Medulla oblongata (tissue), 1 donor: Measurements from ENCODE around the gene AGBL3.
A peak's percentile ranks its signal among the peaks of the same experiment; 100 is the strongest.

ENCODE experiments used
- DNase-seq: peaks from one replicate; pipeline ENCODE4 v3.0.0-alpha.2; 2015; ENCODE audit errors: extremely low spot score

Gene AGBL3

DNA sequence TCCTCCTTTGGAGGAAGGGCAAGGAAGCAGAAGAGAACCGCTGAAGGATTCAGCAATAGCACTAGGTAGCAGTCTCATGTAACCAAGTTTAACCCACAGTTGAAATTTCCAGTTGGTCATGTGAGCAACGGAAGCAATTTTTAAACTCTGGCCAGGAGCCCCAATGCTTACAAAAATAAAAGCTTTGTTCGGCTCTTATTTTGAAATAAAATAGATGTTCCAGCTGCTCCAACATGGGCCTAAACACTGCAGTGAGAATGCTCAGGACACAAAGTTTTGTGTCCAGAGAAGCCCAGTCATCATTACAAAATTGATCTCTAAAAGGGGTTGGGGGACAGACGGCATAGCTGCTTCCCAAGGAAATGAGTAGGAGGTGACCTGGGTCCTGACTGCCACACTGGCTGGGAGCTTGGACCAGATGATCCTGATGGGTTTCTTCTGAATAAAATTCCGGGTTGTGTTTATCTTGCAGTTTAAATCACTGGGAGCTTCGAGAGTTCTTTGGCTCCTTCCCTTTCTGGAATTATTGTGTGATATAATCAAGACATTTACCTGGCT lies 161.1 kb downstream of the AGBL3 start:
- peak; percentile 61 for DNase-seq

DNA sequence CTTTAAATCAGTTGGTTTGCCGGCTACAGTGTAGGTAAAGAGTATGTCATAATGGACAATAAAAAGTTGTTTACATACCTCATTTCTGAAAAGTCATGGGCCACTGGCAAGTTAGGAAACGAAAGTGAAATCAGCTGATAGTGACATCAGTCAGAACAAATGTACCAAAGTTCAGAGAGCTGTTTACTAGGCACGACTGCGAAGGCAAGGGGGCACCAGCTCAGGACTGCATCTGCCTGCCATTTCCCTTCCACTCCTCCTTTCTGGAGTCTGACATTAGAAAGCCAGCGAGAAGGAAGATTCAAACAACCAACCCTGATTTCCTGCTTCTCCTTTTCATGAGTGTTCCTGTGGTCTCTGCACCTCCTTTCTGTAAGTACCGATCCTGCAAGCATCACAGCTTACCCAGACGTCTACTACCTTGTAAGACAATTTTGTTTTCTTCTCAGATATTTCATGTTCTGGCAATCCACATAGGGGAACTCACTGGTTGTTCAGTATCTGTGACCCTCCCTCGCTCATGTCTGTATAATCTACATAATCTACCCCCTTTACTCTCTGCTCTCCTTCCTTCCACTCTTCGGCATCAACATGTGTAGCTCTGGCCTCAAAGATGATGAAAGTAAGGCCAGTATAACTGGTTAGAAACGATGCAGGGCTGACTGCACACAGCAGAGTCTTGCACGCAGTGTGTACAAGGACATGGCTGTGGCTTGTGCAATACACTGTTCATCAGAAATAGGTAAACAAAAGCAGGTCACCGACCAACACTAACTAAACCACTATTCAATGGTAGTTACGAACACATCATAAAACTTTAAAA lies 161.8 kb downstream of the AGBL3 start, which contains the start of gene TMEM140:
TMEM140 (plus strand) TSS at position 174 of the 823 bp plus-strand sequence. CDS start 16,370 bp downstream, outside the sequence.
- peak; percentile 88 for DNase-seq

DNA sequence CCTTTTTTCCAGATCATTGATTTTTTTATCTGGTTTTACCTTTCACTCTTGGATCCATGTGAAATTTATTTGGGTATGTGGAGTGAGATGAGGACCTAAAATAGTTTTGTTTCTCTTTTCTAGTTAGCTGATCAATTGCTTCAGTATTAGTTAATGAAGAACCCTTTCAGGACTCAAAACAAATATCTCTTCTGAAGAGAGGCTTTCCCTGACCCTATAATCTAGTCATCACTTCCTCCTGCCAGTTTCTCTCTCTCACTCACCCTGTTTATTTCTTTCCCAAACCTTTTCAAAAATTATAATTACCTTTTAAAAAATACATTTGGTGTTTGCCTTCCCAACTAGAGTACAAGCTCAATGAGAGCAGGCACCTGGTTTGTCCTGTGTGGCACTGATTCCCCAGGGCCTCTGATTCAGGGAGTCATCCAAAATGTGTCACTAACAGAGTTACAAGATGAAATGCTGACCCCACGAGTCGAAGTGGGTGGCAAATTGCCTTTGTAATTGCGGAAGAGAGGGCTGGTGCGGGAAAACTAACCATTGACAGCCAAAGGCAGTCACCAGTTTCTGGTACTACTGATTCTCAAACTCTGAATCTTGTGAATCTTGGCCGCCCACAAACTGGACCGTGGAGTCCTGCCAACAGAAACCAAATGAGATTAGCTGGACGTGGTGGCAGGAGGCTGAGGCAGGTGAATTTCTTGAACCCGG lies 163.9 kb downstream of the AGBL3 start:
- DNase-seq = peak; percentile 61

DNA sequence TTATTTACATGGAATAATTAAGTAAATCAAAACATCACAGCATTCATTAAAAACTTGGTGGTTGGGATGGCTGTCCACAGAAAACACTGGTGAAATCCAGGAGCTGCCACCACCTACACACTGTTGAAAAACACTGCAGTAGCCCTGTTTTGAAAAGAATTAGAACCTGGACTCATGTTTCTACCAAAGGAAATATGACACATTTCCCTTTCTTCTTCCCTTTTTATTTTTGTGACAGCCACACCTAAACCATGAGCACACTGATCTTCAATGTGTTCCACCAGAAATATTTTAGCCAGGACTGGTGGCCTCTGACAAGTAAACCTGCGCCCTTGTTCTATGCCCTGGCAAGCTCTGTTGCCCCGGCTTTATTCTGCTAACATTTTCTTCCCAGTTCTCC lies 164.8 kb downstream of the AGBL3 start:
- no peak for DNase-seq

DNA sequence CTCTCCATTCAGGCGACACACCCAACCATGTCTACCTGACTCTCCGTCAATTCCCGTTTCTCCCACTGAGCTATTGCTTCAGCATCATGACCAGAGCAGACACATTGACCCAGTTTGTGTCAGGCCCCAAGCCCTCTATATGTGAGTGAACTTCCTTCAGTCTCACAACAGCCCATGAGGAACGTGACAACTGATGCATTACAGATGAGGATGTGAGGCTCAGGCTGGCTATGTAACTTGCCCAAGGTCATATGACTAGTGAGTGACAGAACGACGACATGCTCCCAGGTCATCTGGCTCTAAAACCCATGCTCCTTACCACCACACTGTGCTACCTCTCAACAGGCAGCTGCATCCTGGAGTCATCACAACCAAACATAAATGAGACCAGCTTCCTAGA lies 165.2 kb downstream of the AGBL3 start:
- DNase-seq = peak; percentile 54

DNA sequence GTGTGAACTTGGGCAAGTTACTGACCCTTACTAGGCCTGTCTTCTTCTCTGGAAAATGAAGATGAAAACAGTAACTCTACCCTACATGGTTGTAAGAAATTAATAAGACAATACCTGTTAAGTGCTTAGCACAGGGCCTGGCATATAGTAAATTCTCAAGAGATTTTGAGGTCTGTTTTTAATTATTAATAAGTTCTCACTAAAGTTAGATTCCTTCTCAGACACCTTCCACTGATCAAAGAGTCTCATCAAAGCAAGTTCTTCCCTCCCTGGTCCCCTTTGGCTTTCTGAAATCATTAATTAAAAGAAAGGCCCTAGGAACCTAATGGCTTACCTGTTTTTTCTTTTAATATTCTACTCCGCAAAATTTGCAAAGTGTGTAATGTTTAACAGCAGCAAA lies 166.1 kb downstream of the AGBL3 start:
- no peak for DNase-seq

DNA sequence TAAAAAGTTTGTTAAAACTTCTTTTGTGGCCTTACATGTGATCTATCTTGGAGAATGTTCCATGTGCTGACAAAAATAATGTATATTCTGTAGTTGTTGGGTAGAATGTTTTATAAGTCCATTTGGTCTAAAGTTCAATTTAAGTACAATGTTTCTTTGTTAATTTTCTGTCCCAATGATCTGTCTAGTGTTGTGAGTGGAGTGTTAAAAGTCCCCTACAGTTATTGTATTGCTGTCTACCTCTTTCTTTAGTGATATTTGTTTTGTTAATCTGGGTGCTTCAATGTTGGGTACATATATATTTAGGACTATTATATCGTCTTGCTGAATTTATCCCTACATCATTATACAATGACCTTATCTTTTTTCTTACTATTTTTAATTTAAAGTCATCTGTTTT lies 168.4 kb downstream of the AGBL3 start:
- DNase-seq = no peak

DNA sequence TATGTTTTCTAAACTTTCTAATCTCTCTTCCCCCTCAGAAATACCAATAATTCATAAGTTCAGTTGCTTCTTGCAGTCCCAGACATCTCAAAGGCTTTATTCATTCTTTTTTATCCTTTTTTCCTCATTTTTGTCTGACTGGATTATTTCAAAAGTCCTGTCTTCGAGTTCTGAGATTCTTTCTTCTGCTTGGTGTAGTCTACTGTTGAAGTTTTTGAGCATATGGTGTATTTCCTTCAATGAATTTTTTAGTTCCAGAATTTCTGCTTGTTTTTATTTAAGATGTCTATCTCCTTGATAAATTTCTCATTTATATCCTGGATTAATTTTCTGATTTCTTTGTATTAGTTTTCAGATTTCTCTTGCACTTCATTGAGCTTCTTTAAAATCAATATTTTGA lies 170.0 kb downstream of the AGBL3 start:
- DNase-seq = no peak

DNA sequence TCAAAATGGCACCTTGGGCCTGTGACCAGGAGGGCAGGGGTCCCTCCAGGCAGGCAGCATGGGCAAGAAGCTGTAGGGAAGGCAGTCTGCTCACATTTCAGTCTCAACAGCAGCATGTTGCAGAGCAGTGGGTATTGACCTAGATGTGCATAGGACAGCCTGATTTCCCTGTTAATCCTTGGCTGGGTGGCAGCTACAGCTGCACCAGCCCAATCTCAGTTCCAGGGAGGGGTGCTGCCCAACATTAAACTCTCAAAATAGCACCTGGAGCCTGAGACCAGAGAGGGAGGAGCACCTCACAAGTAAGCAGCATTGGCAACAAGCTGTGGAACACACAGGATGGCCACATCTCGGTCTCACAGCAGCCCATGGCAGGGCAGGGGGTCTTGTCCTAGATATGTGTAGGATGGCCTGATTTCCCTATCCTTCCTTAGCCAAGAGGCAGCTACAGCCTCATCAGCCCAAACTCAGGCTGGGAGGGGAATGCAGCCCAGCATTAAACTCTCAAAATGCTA lies 171.9 kb downstream of the AGBL3 start:
- no peak for DNase-seq

DNA sequence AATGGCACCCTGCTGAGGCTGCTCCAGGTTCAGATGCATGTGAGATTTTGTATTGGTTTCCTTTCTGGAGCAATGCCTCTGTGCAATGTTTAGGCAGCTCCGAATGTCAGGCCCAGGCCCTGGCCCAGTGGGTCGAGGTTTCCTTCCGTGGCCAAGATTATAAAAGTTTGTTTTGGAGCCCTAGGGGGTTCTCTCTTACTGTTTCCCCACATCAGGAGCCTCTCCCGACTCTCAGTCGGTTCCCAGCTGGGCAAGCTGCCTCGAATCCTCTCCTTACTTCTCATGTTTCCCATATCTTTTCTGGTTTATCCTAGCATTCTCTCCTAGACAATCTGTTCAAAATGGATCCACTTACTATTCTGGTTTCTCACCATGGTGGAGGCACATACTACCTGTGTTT lies 172.6 kb downstream of the AGBL3 start:
- no peak for DNase-seq

DNA sequence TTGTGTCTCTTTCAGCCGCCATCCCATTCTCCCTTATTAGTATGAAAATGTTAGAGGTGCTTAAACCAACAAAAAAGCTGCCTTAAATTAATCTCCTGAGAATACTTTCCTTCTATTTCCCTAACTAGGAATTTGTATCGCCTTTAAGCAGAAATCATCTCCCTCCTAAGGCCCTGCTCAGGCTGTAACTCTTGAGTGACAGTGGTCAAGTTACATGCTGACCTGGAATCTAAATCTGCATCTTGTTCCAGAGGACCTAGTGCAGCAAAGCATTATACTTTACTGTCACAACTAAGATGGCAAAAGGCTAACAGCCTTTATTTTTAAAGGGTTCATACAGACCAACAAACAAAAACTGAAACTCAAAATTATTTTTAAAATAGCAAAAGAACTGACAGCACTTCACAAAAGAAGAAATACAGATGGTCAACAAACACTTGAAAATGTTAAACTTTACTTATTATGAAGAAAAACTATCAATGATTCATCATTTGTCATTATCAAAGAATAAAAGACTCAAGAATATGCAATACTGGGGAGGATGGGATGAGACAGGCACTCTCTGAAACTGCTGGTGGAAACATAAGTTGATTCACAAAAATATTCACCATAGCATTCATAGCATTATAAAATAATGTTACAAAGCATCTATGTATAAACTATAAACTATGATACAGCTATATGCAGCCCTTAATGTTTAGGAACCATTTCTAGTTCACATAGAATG lies 173.2 kb downstream of the AGBL3 start:
- no peak for DNase-seq

DNA sequence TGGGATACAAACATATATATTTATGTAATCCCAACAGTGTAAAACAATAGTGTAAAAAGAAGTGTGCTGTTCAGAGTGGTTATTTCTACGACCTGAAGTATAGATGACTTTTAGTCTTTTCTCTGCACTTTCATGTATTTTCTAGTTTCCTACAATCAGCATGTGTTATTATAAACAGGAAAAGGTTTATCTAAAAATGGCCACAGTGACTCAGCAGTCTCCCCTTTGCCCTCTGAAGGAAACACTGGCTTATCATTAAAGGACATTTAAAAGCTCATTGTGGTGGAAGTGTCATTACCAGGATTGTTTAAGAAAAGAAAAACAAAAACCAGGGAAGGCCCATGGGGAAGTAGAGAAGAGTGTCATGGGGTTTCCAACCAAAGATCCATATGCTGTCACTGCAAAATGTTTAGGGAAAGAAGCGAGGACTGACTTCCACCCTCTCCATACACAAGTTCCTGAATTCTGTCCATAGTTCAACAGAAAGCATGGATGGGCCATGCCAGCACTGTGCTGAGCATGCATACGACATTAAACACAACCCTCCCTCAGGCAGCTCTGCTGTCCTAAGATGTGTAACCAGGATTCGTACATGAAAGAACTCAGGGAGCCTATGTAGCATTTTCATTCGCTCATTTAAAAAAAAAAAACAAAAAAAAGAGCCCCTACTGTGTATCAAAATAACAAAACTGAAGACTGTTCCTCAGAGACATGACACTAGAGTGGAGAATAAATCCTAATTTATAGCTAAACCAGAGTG lies 174.0 kb downstream of the AGBL3 start:
- peak; percentile 15 for DNase-seq

DNA sequence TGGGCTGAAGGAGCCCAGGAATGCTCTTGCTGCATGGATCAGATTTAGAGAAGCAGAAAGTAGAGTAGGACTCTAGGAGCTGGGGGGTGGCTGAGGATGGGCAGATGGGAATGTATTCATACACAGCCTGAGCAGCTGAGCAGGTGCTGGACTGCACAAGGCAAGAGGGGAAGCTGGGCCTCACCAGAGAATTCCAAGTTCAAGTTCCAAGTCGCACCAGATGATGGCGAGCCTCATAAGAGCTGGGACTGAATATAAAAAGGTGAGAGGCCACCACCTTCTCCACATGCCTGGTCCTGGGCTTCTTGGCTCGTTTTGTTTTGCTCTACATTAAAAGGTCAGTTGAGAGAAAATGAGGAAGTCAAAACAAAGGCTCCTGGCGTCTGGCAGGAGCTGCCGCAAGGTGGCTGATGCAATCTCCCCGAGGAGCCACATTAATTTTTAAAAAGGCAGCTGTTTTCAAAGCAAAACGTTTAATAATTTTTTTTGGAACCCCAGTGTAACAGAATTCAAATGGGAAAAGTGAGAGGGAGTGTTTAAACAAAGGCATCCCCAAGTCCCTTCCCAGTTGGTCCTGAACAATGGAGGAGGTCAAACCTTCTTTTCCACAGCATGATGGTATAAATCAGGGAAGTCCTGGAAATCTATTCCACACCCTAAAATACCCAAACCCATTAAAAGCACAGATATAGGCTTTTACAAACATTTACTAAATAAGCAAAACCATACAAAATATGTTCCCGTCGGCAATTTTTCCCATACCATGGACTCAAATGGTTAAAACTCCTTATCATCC lies 174.7 kb downstream of the AGBL3 start:
- peak; percentile 12 for DNase-seq

DNA sequence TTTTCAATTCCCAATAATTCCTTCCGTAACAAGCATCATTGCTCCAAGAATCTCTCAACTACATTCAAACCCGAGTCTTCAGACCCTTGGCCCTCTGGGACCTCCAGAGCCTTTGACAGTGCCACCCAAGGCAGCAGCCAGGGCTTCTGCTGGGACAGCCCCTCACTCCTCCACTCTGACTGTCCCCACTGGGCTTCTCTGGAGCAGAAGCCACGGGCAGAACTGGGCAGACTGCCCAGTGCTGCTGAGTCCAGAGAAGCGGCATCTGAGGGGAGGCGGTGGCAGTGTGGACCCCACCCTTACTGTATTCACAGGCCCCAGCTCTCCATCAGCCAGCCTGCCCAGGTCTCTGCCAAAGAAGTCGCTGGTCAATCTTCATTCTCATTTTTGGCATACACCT lies 175.4 kb downstream of the AGBL3 start:
- no peak for DNase-seq

DNA sequence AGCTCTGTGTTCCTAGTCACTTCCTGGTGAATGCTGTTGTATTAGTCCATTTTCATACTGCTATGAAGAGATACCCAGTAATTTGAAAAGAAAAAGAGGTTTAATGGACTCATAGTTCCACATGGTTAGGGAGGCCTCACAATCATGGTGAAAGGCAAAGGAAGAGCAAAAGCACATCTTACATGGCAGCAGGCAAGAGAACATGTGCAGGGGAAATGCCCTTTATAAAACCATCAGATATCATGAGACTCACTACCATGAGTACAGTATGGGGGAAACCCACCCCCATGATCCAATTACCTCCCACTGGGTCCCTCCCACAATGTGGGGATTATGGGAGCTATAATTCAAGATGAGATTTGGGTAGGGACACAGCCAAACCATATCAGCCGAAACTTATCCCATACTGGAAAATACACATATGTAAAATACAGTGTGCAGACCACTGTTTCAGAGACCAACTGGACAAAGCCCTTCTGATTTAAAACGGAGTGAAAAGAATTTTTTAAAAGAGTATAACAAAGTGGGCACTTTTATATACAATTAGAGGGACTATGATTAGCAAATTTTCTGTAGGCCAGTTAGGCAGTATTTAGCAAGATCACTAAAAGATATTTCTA lies 176.2 kb downstream of the AGBL3 start:
- no peak for DNase-seq

DNA sequence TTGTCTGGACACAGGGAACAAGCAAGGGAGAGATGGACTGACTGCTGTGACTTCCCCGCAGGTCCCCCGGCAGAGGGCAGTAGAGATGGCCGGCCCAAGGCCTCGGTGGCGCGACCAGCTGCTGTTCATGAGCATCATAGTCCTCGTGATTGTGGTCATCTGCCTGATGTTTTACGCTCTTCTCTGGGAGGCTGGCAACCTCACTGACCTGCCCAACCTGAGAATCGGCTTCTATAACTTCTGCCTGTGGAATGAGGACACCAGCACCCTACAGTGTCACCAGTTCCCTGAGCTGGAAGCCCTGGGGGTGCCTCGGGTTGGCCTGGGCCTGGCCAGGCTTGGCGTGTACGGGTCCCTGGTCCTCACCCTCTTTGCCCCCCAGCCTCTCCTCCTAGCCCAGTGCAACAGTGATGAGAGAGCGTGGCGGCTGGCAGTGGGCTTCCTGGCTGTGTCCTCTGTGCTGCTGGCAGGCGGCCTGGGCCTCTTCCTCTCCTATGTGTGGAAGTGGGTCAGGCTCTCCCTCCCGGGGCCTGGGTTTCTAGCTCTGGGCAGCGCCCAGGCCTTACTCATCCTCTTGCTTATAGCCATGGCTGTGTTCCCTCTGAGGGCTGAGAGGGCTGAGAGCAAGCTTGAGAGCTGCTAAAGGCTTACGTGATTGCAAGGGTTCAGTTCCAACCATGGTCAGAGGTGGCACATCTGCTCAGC lies 178.2 kb downstream of the AGBL3 start:
- DNase-seq = peak; percentile 13

DNA sequence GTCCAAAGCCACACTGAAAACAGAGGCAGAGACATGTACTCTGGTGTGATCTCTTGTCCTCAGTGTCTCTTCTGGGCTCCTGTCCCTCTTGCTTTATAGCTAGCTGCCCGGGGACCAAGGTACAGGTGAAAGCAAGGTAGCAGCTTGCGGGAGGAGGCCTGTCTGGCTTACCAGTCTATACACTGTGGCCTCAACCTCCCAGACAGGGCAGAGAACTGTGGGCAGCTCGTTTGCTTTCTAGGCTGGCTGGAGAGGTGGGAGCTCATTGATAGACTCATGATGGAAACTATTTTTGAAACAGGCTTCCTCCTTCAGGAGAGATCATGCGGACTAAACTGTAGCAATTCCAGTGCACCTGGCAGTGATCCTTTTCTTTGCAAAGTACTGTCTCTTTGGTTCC lies 179.6 kb downstream of the AGBL3 start:
- no peak for DNase-seq

DNA sequence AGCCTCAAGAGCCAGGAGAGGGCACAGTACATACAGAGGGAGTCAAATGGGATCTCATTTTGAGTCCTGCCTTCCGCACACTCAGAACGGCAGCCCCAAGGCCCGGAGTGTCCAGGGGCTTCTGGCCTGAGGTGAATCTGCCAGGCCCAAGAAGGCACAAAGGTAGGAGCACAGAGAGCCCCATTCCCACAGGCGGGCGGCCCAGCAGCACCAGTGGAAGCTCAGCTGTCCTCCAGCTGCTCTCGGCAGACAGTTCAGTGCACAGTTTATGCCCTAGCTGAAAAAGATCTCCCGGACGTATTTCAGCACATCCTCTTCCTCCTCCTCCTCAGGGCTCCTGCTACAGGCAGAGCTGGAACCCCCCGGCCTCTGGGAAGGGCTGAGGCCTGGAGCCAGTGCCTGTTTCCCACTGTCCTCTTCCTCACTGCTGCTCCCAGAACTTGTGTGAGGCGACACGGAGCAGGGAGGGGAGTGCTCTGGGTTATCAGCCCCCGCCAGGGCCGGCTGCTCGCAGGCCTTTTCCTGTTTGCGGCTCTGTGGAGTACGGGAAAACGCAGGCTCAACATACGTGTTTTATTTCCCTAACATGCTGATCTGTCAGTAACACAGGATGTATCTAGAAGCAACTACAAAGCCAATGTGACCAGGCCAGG lies 180.2 kb downstream of the AGBL3 start:
- no peak for DNase-seq
